Right lobe of liver (tissue), 4 donors: ENCODE data around the gene TNIK.

Experiments used
- POLR2A ChIP-seq: fragments of 450-650 bp; IDR thresholded peaks from one replicate; pipeline ENCODE4 v1.6.1; 2017; ENCODE audit warnings: antibody characterized with exemption, mild to moderate bottlenecking
- TF ChIP-seq, protein P1 (sequence below), 4 donors: fragments of 200-600 bp in 3 of 4; fragments of 450-650 bp in 1 of 4; IDR thresholded peaks; one replicate each; pipeline versions ENCODE4 v1.5.1 to v1.8.0; 2016 to 2022; ENCODE audit warnings: antibody characterized with exemption in 4 of 4, mild to moderate bottlenecking in 2 of 4
- donor health status: DM: no; HTN: no; CAD: no.
- donor health status: DM: no; HTN: no; CAD: no.
- donor health status: DM: no; HTN: yes; CAD: no.

DNA sequence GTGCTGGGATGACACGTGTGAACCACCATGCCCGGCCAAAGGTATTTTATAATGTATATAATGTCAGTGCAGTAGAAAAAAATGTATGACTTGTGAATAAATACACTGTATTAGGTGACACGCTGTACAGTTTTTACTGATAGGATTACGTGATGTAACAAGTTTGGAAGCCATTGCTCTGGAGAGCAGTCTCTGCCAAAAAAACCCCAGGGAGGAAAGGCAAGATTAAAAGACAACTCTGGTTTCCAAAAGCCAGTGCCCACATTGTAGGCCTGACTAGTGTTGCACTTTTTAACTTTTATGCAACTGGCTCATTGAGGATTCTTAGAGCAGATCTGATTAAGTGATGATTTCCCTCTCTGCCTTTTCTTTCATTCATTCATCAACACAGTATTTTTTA lies 371.7 kb downstream of the TNIK start:
- TF ChIP-seq, protein P1, sequence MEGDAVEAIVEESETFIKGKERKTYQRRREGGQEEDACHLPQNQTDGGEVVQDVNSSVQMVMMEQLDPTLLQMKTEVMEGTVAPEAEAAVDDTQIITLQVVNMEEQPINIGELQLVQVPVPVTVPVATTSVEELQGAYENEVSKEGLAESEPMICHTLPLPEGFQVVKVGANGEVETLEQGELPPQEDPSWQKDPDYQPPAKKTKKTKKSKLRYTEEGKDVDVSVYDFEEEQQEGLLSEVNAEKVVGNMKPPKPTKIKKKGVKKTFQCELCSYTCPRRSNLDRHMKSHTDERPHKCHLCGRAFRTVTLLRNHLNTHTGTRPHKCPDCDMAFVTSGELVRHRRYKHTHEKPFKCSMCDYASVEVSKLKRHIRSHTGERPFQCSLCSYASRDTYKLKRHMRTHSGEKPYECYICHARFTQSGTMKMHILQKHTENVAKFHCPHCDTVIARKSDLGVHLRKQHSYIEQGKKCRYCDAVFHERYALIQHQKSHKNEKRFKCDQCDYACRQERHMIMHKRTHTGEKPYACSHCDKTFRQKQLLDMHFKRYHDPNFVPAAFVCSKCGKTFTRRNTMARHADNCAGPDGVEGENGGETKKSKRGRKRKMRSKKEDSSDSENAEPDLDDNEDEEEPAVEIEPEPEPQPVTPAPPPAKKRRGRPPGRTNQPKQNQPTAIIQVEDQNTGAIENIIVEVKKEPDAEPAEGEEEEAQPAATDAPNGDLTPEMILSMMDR (IDR thresholded peaks at IDR 0.05), result no peak
- no peak for TF ChIP-seq POLR2A
